ENCODE results near the gene WASF2. TPM values are rescaled to one million over a fixed set of nuclear protein-coding genes. Genes with fewer than 3 reads are reported as not detected.

The WASF2 gene
- total RNA-seq, 1 donor from 2014 or later, result 127 TPM

DNA sequence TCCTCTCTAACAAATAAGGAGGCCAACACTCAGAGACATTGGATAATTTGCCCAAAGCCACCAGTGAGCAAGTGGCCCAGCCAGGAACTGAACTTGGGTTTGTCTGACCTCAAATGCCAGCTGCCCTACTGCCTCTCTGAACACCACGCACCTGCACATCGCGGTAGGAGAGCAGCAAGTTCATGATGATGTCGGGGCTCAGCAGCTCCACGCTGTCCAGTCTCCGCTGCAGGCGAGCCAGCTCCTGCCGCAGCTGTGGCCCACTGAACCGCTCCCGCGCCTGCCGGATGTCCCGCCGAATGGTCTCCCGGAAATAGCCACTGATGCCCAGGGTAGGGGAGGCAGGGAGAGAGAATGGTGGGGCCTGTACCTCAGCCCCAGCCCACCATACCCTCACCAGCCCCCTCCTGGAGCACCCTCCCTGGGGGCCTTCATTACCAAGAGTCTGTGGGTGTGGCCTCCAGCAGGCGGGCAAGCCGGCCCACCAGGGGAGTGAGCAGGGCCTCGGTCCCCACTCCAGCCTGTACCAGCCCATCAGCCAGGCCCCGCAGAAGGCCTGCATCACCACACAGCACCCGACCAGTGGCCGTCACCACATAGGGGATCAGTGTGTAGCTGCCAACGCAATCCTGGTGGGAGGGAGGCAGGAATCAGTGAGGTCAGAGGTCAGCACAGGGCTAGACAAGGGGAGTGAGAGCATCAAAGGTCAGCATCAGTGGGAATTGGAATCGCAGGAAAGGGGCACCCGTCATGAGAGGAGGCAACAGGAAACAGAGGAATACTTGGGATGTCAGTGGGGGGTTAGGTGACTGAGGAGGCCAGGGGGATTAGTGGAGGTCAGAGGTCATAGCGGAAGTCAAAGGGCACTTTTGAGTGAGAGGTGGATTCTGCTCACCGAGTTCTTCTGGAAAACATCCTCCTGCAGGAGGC is 125.9 kb downstream of the WASF2 start:
- intact Hi-C loops (cut with micrococcal nuclease), result loop anchor here (2.0 kb wide), 2 partner anchors 41 to 205 kb away; partner anchors contain the start of gene TMEM222

GRCh38 chr1:27361553-27361952 is 128.4 kb downstream of the WASF2 start:
- intact Hi-C loops (cut with micrococcal nuclease), result no loop called here

DNA sequence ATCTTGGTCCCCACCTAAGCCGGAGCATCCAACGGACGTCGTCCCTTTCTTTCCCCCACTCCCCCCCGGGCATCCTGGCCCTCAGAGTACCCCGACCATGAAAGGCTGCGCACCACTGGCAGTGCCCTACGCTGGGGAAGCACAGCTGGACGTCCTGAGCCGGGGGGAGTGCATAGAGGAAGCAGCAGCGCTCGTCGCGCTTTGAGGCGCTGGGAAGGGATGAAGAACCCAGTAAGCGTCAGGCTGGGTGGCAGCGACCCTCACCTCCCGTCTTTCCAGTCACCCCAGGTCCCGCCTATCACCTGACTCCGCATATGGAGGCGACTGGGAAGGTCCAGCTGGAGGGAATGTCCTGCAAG is 128.9 kb downstream of the WASF2 start:
- intact Hi-C loops (cut with micrococcal nuclease), result no loop called here

DNA sequence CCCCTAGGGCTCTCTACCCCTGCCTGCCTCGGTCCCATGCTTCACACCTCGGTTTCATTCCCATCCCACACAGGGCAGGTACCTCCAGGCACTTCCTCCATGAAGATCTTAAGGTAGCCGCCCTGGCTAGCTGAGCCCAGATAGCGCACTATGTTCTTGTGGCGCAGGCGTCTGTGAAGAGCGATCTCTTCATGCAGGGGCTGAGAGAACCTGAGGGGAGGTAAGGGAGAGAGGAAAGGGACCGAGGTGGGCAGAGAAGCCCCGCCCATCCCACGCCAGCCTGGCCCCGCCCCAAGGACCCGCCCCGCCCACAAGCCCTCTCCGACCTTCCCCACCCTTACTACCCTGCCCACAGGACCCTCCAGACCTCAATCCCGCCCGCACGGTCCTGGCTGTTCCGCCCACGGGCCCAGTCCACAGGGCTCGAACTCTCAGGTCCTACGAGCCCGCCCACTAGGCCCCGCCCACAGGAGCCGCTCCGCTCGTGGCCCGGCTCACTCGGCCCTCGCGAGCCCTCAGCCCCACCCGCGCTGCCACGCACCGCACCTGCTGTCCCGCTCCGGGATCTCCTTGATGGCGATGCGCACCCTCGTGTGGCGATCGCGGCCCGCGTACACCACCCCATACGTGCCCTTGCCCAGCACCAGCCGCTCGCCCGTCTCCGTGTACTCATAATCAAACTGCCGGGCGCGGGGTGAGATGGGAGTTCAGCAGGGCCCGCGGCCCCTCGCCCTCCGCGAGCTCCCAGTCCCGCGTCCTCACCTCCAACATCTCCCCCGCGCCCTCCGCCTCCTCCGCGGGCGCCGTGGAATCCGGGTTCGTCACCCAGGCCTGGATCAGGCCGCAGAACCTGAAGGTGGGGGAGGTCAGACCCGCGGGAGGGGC is 129.6 kb downstream of the WASF2 start:
- intact Hi-C loops (cut with micrococcal nuclease), result no loop called here

GRCh38 chr1:27359822-27360158 is 130.2 kb downstream of the WASF2 start:
- intact Hi-C loops (cut with micrococcal nuclease), result no loop called here

DNA sequence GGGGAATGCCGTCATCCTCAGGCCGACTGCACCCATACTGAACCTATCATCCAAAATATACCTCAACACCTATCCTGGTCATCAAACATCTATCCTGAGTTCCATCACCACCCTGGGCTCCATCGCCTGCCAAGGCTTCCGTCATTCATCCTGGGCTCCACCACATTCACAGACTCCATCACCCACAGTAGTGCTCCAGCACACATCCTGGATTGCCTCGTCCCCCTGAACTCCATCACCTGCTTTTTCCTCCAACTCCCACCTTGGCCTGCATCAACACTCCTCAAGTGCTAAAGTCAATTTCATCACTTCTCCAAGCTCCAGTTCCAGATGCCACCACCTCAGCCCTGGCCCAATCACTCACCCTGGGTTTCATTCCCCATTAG is 131.0 kb downstream of the WASF2 start:
- intact Hi-C loops (cut with micrococcal nuclease), result no loop called here

- intact Hi-C loops (cut with micrococcal nuclease), result no loop called here
These were observed 131.7 kb downstream of the WASF2 start for GRCh38 chr1:27358038-27358927.

DNA sequence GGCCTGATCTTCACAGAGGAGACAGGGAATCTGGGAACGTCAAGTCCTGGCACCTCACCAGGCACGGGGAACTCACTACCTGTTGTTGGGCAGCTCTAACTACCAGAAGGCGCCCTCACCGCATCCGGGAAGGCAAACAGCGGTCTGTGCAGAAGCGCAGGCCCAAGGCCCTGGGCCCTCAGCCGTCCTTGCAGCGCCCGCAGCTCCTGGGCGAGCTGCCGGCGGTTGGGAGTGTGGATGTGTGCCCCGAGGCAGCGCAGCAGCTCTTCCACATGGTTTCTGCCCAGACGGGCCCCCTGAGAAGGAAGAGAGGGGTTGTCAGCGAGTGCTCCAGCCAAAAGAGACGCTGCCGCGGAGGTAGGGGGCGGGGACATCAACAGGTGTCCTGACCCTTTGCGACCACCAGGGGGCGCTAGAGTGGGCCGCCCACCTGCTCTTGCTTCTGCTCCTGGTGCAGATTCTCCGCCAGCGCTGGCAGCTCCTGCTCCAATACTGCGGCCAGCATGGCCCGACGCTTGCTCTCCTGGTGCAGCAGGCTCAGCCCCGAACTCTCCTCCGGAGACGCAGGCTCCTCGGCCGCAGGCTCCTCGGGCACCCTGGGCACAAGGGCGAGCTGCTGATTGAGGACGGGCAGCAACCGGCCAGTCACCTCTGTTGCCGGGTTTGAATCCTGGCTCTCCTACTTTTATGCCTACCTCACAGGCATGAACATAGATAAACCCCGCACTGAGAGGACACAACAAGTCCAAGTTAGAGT is 132.5 kb downstream of the WASF2 start:
- intact Hi-C loops (cut with micrococcal nuclease), result loop anchor here (1.0 to 2.0 kb wide), 6 partner anchors 14 to 249 kb away; partner anchors contain the start of genes CD164L2 and GPR3

DNA sequence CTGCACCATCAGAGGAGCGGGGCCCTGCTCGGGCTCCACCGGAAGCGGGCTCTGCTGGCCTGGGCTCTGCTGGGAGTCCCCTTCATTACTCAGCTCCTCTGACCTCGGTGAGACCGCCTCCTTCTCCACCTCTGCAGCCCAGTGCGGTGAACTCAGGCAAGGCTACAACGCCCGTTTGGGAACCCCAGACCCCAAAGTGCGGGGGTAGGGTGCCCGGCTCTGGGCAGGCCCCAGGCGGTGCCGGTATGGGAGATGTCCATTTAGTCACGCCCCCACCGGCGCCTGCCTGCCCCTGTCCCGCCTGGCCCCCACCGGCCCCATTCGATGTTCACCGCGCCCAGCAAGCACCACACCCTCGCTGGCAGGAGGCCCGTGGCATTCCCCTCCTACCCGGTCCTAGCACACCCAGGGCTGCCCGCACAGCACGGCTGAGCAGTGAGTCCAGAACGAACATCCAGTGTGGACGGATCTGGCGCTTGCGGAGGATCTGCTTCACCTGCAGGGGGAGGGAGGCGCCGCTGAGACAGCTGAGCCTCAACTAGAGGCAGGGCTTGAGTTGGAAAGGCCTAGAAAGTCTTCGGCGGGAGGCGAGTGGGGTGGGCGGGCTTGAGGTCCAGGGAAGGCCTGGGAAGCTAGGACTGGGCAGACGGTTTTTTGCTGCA is 133.2 kb downstream of the WASF2 start:
- intact Hi-C loops (cut with micrococcal nuclease), result loop anchor here (1.0 to 2.0 kb wide), 6 partner anchors 13 to 250 kb away; partner anchors contain the start of genes CD164L2 and GPR3

GRCh38 chr1:27356277-27356618 is 133.7 kb downstream of the WASF2 start:
- intact Hi-C loops (cut with micrococcal nuclease), result loop anchor here (2.0 kb wide), 1 partner anchor 55 kb away; no protein-coding TSS in a partner anchor

GRCh38 chr1:27355683-27356082 is 134.3 kb downstream of the WASF2 start:
- intact Hi-C loops (cut with micrococcal nuclease), result loop anchor here (2.0 kb wide), 1 partner anchor 55 kb away; no protein-coding TSS in a partner anchor

Other genes with a start within 250 kb of the WASF2 start
- 43.4 and 44.7 TPM in 2 replicates for gene TMEM222, start 168.0 kb downstream of the WASF2 start, total RNA-seq
- gene SYTL1, start 148.1 kb downstream of the WASF2 start, total RNA-seq, result 104 and 105 TPM in 2 replicates
- 14.7 and 15.5 TPM in 2 replicates for gene MAP3K6, start 123.2 kb downstream of the WASF2 start, total RNA-seq
- not detected in 2 replicates for gene FCN3, start 115.3 kb downstream of the WASF2 start, total RNA-seq
- gene CD164L2, start 106.8 kb downstream of the WASF2 start, total RNA-seq, result not detected in 2 replicates
- gene GPR3, start 97.5 kb downstream of the WASF2 start, total RNA-seq, result 0.32 and 0.56 TPM in 2 replicates
- 37.3 and 37.7 TPM in 2 replicates for gene AHDC1, start 114.0 kb upstream of the WASF2 start, total RNA-seq
- 0.15 and 0.22 TPM in 2 replicates for gene FGR, start 145.0 kb upstream of the WASF2 start, total RNA-seq
- gene IFI6, start 182.0 kb upstream of the WASF2 start, total RNA-seq, result 267 and 279 TPM in 2 replicates
- gene FAM76A, start 235.8 kb upstream of the WASF2 start, total RNA-seq, result 15.5 and 16.1 TPM in 2 replicates

Measured in T-helper 1 cell treated with Interleukin-12 subunit alpha and Interleukin-12 subunit beta and Interleukin-4 antibody, amounts not matched to agents 30 ng/mL and 1 ng/mL, for 36 hours (primary cell).